Eye (tissue), 1 donor: ENCODE data around the gene CABLES1.

Experiments
- DNase-seq: peaks from one replicate; pipeline ENCODE4 v3.0.0-alpha.2; 2015

CABLES1 gene

GRCh38 chr18:23114171-23114881 lies 21.0 kb upstream of the CABLES1 start:
- peak; percentile 43 for DNase-seq

DNA sequence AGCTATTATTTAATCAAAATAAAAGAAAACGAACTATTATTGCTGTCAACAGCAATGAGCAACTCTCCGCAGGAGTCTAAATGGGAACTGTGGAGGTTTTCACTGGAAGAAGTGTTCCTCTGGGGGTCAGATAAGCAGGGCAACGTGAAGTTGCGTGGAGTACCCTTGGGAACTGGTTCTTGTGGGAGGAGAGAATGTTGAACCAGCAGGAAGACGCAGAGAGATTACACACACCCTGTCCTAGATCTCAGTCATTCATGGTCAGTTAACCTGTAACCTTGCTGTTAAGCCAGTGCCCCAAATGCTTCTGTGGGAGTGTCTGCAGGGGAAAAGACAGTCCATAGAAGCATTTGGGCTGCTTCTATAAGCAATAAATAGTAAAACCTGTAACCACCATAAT lies 20.4 kb upstream of the CABLES1 start:
- no peak for DNase-seq

DNA sequence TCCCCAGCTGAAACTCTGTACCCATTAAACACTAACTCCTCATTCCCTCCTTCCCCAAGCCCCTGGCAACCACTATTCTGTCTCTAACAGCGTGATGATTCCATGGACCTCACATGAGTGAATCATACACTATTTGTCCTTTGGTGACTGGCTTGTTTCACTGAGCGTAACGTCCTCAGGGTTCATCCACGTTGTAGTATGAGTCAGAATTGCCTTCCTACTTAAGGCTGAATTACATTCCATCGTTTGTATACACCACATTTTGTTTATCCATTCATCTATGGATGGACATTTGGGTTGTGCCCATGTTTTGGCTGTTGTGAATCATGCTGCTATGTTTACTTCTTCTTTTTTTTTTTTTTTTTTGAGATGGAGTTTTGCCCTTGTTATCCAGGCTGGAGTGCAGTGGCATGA lies 19.6 kb upstream of the CABLES1 start:
- no peak for DNase-seq

DNA sequence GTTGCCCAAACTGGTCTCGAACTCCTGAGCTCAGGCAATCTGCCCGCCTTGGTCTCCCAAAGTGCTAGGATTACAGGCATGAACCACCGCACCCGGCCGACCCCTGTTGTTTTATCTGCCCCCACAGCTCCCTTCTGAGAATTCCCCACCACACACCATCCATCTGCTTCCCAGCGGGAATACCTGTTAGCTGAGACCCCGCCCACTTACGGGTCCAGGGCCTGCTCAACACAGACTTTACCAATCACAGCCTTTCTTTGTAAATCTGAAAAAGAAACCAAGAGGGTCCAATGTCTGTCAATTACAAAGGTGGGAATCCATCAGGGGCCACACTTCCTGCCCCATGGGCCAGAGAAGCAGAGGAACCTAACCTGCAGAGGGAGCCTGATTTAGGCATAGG lies 14.2 kb upstream of the CABLES1 start:
- DNase-seq = no peak

DNA sequence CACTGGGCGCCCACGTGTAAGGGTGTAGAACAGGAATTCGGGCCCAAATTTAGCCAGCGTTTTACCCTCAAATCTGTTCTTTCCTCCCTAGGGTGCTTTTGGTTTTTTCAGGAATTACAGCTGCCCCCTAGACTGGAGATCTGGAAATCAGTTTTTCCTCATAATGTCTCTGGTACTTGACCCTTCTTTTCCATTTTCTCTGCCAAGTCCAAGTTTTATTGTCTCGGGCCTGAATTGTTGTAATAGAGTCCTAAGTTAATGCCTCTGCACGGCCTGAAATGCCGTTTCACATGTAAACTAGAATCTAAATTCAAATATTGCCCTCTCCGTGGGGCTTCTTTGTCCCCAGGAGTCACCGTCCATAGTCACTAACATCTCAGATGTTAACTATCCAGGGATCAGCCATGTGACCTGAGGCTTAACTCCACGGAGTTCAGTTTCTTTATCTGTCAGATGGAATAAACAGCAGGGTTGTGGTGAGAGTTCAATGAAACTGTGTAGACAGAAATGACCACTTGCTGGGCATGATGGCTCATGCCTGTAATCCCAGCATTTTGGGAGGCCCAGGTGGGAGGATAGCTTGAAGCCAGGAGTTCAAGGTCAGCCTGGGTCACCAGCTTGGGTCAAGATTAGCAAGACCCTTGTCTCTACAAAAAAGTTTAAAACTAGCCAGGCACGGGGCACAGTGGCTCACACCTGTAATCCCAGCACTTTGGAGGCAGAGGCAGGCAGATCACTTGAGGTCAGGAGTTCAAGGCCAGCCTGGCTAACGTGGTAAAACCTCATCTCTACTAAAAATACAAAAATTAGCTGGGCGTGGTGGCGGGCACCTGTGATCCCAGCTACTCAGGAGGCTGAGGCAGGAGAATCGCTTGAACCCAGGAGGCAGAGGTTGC lies 12.7 kb upstream of the CABLES1 start:
- no peak for DNase-seq

- DNase-seq = no peak
Observed at GRCh38 chr18:23126376-23127056, 8.8 kb upstream of the CABLES1 start.

DNA sequence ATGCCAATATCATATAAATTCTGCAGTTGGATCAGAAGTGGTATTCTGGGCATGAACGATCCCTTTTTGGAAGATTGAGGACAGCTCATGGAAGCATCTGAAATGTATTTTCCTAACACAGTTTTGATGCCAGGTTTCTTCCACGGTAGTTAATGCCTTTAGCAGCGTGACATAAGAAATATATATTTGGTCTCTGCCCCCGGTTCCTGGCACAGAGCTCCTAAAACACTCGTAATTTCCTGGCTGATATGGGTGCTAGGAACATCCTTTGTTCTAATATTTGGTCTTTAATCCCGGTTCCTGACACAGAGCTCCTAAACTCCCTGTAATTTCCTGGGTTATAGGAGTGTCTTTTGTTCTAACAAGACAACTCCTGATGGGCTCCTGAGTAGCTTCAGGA lies 8.2 kb upstream of the CABLES1 start:
- no peak for DNase-seq

DNA sequence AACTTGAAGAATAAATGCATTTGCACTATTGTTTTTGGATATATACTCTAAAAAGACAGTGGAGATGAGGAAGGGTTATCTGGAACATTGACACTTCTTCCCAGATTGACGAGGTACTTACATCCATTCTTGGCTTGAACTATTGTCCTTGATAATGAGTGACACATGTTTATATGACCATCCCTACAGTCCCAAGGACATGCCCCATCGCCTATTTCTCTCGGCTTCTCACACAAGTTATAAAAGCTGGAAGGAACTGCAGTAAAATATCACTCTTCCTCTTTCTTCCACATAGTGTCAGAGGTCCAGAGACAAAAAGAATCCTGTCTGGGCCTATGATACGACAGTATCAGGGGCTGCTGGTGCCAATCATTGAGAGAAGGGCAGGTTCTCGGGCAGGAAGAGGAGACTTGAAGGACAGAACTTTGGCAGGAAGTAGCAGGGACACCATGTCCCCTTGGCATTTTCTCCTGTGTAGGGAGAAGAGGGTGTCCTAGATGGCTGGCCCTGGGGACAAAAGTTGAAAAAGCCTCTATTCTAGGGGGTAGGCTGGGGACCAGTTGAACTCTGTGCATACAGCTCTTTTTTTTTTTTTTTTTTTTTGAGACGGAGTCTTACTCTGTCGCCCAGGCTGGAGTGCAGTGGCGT lies 5.8 kb upstream of the CABLES1 start:
- no peak for DNase-seq

GRCh38 chr18:23131693-23132319 lies 3.5 kb upstream of the CABLES1 start:
- peak; percentile 90 for DNase-seq

- DNase-seq = peak; percentile 58
Observed at GRCh38 chr18:23133860-23134779, 1.2 kb upstream of the CABLES1 start.

- peak; percentile 65 for DNase-seq
Observed at GRCh38 chr18:23135550-23136325, 453 bp downstream of the CABLES1 start.

DNA sequence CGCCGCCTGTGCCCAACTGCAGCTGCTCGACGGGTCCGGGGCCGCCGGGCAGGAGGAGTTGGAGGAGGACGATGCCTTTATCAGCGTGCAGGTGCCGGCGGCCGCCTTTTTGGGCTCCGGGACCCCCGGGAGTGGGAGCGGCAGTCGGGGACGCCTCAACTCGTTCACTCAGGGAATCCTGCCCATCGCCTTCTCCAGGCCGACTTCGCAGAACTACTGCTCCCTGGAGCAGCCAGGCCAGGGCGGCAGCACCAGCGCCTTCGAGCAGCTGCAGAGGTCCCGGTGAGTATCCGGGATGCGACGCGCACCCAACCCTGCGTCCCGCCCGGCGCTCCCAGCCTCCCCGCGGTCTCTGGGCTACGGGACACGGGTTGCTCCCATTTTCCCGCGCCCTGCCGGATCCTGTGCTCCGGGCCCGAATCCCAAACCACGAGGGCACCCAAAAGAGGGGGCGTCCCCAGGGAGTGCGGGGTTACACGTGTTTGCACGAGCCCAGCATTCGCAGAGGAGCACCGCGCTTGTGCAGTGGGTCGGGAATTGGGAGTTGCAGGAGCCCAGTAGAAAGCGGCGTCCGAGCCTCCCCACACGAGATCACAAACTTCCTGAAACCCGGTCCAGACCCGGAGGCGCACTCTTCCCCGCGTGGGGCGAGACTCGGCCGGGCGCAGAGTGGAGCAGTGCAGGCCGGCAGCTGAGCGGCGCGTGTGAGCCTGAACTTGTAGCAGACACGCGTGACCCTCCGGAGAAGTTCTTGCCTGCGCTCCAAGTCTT lies 1.2 kb downstream of the CABLES1 start:
- DNase-seq = peak; percentile 67

DNA sequence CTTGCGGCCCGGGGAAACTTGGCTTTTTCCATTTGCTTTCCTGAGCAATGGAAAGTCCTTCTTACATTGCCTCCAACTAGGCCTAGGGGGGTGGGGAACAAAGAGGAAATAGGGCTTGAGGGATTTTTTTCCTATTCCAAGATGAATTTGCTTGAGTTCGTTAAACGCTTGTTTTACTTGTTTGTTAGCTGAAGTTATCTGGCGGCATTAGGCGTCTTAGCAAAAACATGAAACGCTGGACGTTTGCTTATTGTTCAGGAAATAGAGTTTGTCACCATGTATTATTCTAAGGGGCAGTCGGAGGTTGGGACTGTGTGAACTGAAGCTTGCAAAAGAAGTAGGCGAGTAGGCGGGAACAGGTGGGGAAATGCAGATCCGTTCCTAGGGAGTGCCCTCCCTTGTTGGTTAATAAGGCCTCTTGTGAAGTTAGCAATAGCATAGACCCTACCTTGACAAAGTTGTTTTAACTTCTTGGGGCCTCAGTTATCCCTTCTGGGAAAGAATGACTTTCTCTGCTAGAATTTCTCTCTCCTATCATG lies 1.9 kb downstream of the CABLES1 start:
- no peak for DNase-seq

DNA sequence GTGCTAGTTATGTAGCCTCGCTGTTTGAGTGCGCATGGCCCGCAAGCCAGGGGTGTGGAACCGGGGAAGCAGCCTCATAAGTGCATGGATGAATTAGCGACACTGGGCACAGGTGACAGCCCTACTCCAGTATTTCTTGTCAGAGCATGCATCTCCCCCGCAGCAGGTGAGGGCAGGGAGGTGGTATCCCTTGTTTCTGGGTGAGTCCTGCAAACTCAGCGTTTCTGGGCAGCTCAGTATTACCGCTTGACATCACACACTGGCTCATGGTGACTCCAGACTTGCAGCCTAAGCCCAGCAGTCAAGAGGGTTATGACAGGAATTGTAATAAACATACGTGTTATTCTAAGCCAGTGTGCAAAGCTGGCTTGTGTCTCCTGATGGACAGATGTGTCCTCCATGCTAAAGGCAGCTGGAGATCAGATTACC lies 2.5 kb downstream of the CABLES1 start:
- DNase-seq = peak; percentile 43

- DNase-seq = no peak
Observed at GRCh38 chr18:23138471-23138870, 3.2 kb downstream of the CABLES1 start.

GRCh38 chr18:23141104-23141999 lies 6.1 kb downstream of the CABLES1 start:
- DNase-seq = peak; percentile 68

DNA sequence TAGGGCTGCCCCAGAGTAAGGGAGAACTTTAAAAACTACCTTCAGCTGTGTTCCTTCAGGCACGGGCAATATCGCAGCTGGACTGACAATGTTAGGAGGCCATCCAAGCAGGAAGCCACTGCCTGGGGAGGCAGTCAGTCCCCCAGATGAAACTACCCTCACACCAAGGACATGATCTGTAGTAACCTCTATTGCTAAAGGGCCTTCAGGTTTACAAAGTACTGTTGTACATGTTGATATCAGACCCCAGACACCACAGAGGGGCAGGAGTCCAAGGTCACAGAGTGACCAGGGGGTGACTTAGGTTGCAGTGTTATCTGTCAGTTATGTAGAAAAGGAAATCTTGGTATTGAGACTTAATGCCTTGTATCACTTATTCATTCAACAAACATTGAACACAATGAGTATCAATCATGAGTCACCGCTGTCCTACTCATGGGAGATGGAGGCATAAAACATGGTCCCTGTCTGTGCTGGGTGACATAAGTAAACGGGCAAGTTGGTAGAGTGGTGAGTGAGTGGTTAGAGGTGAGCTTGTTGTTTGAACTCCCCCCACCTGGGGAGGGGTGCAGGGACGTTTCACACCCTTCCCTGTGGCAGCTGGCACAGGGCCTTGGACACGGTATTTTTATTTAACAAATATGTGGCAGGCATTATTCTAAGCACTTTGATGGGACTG lies 7.1 kb downstream of the CABLES1 start:
- DNase-seq = no peak
